H1 (cell line): ENCODE measurements around the gene IFITM2.
"Not testable (repeated sequence)": the region's sequence is repeated elsewhere in the genome, so short reads cannot be mapped to it uniquely, and the experiment has no call there.

ENCODE experiments used
- ATF2 ChIP-seq: IDR thresholded peaks from 2 replicates; pipeline ENCODE4 v1.6.1; 2012; ENCODE audit warnings: low read length, inconsistent platforms
- CEBPB ChIP-seq: IDR thresholded peaks from 2 replicates; pipeline ENCODE4 v1.6.1; 2012; ENCODE audit warnings: low read depth, low read length
- JUND ChIP-seq: IDR thresholded peaks from 2 replicates; pipeline ENCODE4 v1.6.1; 2011; ENCODE audit warnings: mild to moderate bottlenecking, improper control_type of control experiment, low read length
- POLR2A ChIP-seq, 2 experiments: IDR thresholded peaks; 1 replicate in 1 of 2; 2 replicates in 1 of 2; pipeline ENCODE4 v1.6.1; 2011; ENCODE audit warnings: low read depth in 2 of 2, low read length in 2 of 2, mild to moderate bottlenecking in 2 of 2; ENCODE audit errors: control extremely low read depth in 1 of 2
- RAD21 ChIP-seq, 2 experiments: IDR thresholded peaks in 1 of 2; conservative IDR thresholded peaks in 1 of 2; 2 replicates each; pipeline ENCODE4 v1.6.1; 2011; ENCODE audit warnings: low read depth in 2 of 2, low read length in 2 of 2, improper control_type of control experiment in 1 of 2, inconsistent platforms in 1 of 2, mild to moderate bottlenecking in 1 of 2, moderate library complexity in 1 of 2
- RXRA ChIP-seq: IDR thresholded peaks from 2 replicates; pipeline ENCODE4 v1.6.1; 2011; ENCODE audit warnings: low read depth, mild to moderate bottlenecking, low read length, moderate library complexity; ENCODE audit not compliant: insufficient read depth
- SUZ12 ChIP-seq: fragments of 200-600 bp; sonication (generic); IDR thresholded peaks from 2 replicates; pipeline ENCODE4 v1.6.1; 2012; ENCODE audit warnings: mild to moderate bottlenecking, inconsistent platforms, low read length, moderate library complexity, mixed read lengths
- TCF12 ChIP-seq: IDR thresholded peaks from 2 replicates; pipeline ENCODE4 v1.6.1; 2011; ENCODE audit warnings: low read depth, mild to moderate bottlenecking, low read length
- YY1 ChIP-seq: IDR thresholded peaks from 2 replicates; pipeline ENCODE4 v1.6.1; 2011; ENCODE audit warnings: low read depth, mild to moderate bottlenecking, low read length
- TF ChIP-seq, protein P1 (sequence below), 3 experiments: IDR thresholded peaks; 1 replicate in 2 of 3; 2 replicates in 1 of 3; pipeline versions ENCODE4 v1.5.1 to v1.6.1; 2011; ENCODE audit warnings: low read length in 3 of 3, mild to moderate bottlenecking in 3 of 3, inconsistent platforms in 2 of 3, low read depth in 1 of 3, moderate library complexity in 1 of 3; ENCODE audit not compliant: insufficient read depth in 1 of 3; ENCODE audit errors: control extremely low read depth in 1 of 3
- TF ChIP-seq, protein P2 (sequence below): IDR thresholded peaks from 2 replicates; pipeline ENCODE4 v1.6.1; 2011; ENCODE audit warnings: low read length, improper control_type of control experiment

DNA sequence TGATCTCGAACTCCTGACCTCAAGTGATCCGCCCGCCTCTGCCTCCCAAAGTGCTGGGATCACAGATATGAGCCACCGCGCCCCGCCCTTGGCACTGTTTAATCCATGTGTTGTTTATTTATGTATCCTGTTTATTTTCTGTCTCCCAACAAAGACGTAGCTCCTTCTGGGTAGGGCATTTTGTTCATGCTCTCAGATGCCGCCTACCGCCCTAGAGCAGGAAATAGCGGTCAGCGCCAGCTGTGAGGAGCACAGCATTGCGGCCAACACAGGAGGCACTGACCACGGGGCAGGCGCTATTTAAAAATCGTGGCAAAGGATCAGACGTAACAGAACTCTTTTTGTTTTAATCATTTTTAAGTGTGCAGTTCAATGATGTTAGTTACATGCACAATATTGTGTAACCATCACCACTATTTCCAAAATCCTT, 38.9 kb upstream of the IFITM2 start:
- TF ChIP-seq, protein P1, sequence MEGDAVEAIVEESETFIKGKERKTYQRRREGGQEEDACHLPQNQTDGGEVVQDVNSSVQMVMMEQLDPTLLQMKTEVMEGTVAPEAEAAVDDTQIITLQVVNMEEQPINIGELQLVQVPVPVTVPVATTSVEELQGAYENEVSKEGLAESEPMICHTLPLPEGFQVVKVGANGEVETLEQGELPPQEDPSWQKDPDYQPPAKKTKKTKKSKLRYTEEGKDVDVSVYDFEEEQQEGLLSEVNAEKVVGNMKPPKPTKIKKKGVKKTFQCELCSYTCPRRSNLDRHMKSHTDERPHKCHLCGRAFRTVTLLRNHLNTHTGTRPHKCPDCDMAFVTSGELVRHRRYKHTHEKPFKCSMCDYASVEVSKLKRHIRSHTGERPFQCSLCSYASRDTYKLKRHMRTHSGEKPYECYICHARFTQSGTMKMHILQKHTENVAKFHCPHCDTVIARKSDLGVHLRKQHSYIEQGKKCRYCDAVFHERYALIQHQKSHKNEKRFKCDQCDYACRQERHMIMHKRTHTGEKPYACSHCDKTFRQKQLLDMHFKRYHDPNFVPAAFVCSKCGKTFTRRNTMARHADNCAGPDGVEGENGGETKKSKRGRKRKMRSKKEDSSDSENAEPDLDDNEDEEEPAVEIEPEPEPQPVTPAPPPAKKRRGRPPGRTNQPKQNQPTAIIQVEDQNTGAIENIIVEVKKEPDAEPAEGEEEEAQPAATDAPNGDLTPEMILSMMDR (IDR thresholded peaks at IDR 0.05; ENCODE audit: control extremely low read depth in 1 of 3, insufficient read depth in 1 of 3, low read depth in 1 of 3, low read length in 3 of 3), result not testable (repeated sequence)
- TF ChIP-seq RAD21 (IDR thresholded peaks at IDR 0.05 in 1 of 2, conservative IDR thresholded peaks at IDR 0.05 in 1 of 2; ENCODE audit: low read depth in 2 of 2, low read length in 2 of 2); YY1; SUZ12; JUND; ATF2; POLR2A (IDR thresholded peaks at IDR 0.05; ENCODE audit: control extremely low read depth in 1 of 2, low read depth in 2 of 2, low read length in 2 of 2); CEBPB; TCF12; RXRA: not testable (repeated sequence)
- TF ChIP-seq, protein P2, sequence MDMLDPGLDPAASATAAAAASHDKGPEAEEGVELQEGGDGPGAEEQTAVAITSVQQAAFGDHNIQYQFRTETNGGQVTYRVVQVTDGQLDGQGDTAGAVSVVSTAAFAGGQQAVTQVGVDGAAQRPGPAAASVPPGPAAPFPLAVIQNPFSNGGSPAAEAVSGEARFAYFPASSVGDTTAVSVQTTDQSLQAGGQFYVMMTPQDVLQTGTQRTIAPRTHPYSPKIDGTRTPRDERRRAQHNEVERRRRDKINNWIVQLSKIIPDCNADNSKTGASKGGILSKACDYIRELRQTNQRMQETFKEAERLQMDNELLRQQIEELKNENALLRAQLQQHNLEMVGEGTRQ, result not testable (repeated sequence)
